ENCODE measurements around the gene XXYLT1. TPM values are rescaled to one million over a fixed set of nuclear protein-coding genes. Genes with fewer than 3 reads are reported as not detected.
A peak's percentile ranks its signal among the peaks of the same experiment; 100 is the strongest.

The XXYLT1 gene
- total RNA-seq, 1 donor from 2014 or later = 8.8 TPM

- peak; percentile 4 for DNase-seq (ENCODE audit: low spot score)
Observed at GRCh38 chr3:195209083-195209846, 61.7 kb downstream of the XXYLT1 start.

- peak; percentile 4 for DNase-seq (ENCODE audit: low spot score)
Observed at GRCh38 chr3:195208631-195209030, 62.3 kb downstream of the XXYLT1 start.

GRCh38 chr3:195208183-195208582 is 62.8 kb downstream of the XXYLT1 start:
- peak; percentile 3 for DNase-seq (ENCODE audit: low spot score)

- DNase-seq (ENCODE audit: low spot score) = peak; percentile 8
Observed at GRCh38 chr3:195207731-195208130, 63.2 kb downstream of the XXYLT1 start.

GRCh38 chr3:195207056-195207455 is 63.9 kb downstream of the XXYLT1 start:
- peak; percentile 3 for DNase-seq (ENCODE audit: low spot score)

- no peak for DNase-seq (ENCODE audit: low spot score)
Observed at GRCh38 chr3:195204360-195205163, 66.4 kb downstream of the XXYLT1 start.

GRCh38 chr3:195203606-195204005 is 67.4 kb downstream of the XXYLT1 start:
- no peak for DNase-seq (ENCODE audit: low spot score)

GRCh38 chr3:195201295-195201694 is 69.7 kb downstream of the XXYLT1 start:
- no peak for DNase-seq (ENCODE audit: low spot score)

- no peak for DNase-seq (ENCODE audit: low spot score)
Observed at GRCh38 chr3:195200010-195200822, 70.7 kb downstream of the XXYLT1 start.

GRCh38 chr3:195198426-195199346 is 72.3 kb downstream of the XXYLT1 start:
- DNase-seq (ENCODE audit: low spot score) = no peak

GRCh38 chr3:195197765-195198425 is 73.1 kb downstream of the XXYLT1 start:
- no peak for DNase-seq (ENCODE audit: low spot score)

- DNase-seq (ENCODE audit: low spot score) = no peak
Observed at GRCh38 chr3:195196266-195196665, 74.7 kb downstream of the XXYLT1 start.

GRCh38 chr3:195195321-195196209 is 75.4 kb downstream of the XXYLT1 start:
- no peak for DNase-seq (ENCODE audit: low spot score)

GRCh38 chr3:195194559-195195206 is 76.3 kb downstream of the XXYLT1 start:
- no peak for DNase-seq (ENCODE audit: low spot score)

- DNase-seq (ENCODE audit: low spot score) = no peak
Observed at GRCh38 chr3:195191580-195191979, 79.4 kb downstream of the XXYLT1 start.

GRCh38 chr3:195189821-195190220 is 81.1 kb downstream of the XXYLT1 start:
- no peak for DNase-seq (ENCODE audit: low spot score)

GRCh38 chr3:195188426-195188927 is 82.5 kb downstream of the XXYLT1 start:
- no peak for DNase-seq (ENCODE audit: low spot score)

- DNase-seq (ENCODE audit: low spot score) = no peak
Observed at GRCh38 chr3:195187609-195188425, 83.1 kb downstream of the XXYLT1 start.
